Immature natural killer cell (primary cell): ENCODE data around the gene DYNLRB1. TPM values are rescaled to one million over a fixed set of nuclear protein-coding genes. Genes with fewer than 3 reads are reported as not detected.

Experiments used
- DNase-seq, 3 donors: peaks; one replicate each; pipeline ENCODE4 v3.0.0; 2022; ENCODE audit warnings: mixed read lengths in 1 of 3
- H3K27ac Mint-ChIP-seq, 6 donors: one replicate each; pipeline ENCODE4 v1.8.0; 2020; ENCODE audit warnings: mixed read lengths in 6 of 6, mild to moderate bottlenecking in 5 of 6, inconsistent platforms in 4 of 6, moderate library complexity in 3 of 6
- H3K27me3 Mint-ChIP-seq, 3 donors: one replicate each; pipeline ENCODE4 v1.8.0; 2020 to 2021; ENCODE audit warnings: low read depth in 3 of 3, mild to moderate bottlenecking in 3 of 3, mixed read lengths in 3 of 3, moderate library complexity in 3 of 3, inconsistent platforms in 1 of 3
- H3K36me3 Mint-ChIP-seq, 3 donors: one replicate each; pipeline ENCODE4 v1.8.0; 2020; ENCODE audit warnings: mixed read lengths in 3 of 3, inconsistent platforms in 2 of 3, mild to moderate bottlenecking in 2 of 3
- H3K4me1 Mint-ChIP-seq, 2 donors: one replicate each; pipeline ENCODE4 v1.8.0; 2020; ENCODE audit warnings: inconsistent platforms in 2 of 2, mild to moderate bottlenecking in 2 of 2, mixed read lengths in 2 of 2, moderate library complexity in 1 of 2
- H3K4me3 Mint-ChIP-seq, 5 donors: one replicate each; pipeline ENCODE4 v1.8.0; 2020; ENCODE audit warnings: mild to moderate bottlenecking in 5 of 5, mixed read lengths in 5 of 5, inconsistent platforms in 3 of 5, moderate library complexity in 3 of 5
- H3K9me3 Mint-ChIP-seq, 6 donors: one replicate each; pipeline ENCODE4 v1.8.0; 2020; ENCODE audit warnings: mild to moderate bottlenecking in 6 of 6, mixed read lengths in 6 of 6, inconsistent platforms in 4 of 6, moderate library complexity in 3 of 6
- polyA plus RNA-seq, 3 donors: library from polyadenylated mRNA; unstranded; fragments of 300-500 nt; fragmentation: Illumina TruSeq; gene quantifications; one replicate each; pipeline ENCODE4 v1.2.3, GENCODE V29; 2021

DYNLRB1 gene
- polyA plus RNA-seq, 3 donors from 2014 or later: 238 to 307 (median 242) TPM

DNA sequence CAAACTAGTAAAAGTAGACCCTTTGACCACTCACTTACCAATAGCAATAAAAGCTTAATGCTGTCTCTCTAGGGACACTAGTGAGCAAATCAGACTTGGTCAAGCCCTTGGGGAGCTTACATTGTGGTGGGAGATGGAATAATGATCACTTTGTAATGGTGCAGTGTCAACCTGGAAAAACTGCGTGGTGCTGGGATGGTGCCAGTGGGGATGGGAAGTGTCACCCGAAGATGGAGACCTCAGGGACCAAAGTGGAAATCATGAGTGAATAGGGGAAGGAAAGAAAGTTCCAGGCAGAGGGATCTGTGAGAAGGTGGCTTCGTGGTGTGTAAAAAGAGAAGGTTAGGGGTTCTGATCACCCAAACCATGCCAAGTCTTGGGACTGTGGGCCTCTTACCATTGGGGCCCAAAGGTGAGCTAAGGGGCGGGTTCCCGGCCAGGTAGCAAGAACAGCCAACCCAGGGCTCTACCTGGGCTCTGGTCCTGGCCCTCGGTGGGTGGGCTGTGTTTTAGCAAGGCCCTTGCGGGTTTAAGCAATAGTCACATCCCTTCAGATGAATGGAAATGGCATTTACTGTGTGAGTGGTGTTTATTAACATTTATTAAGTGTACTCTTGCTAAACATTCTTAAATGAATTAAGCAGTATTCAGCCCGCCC is 15.5 kb downstream of the DYNLRB1 start:
- H3K4me3 Mint-ChIP-seq: no peak overlapping the region
- peak overlapping the region; percentile 53 to 87 (median 74) for H3K27ac Mint-ChIP-seq
- peaks cover 9 to 32% (median 14%) of the 10 kb centered on the region in 3 donors for H3K36me3 Mint-ChIP-seq
- peaks cover 34 to 42% of the 10 kb centered on the region in 2 donors for H3K4me1 Mint-ChIP-seq
- H3K9me3 Mint-ChIP-seq: no peaks in the 10 kb centered on the region
- no peak for DNase-seq
- peaks cover 0 to 5% (median 0%) of the 10 kb centered on the region in 3 donors for H3K27me3 Mint-ChIP-seq

DNA sequence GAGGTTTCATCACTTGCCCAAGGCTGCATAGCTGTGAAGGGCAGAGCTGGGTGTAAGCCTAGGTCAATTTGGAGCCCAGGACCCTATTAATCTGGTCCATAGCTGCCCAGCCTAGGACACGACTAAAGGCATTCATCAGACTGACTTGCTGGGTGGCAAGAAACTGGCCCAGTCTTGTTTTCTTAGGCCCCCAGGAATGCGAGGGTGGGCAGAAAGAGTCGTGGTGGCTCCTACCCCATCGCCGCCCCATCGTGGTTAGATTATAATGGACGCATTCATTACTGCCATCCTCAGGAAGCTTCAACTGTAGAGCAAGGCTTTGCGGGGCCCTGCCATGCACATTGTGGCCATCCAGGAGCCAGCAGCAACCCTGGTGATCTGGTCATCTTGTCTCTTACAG is 16.1 kb downstream of the DYNLRB1 start:
- H3K27ac Mint-ChIP-seq: peak overlapping the region in 2 of 6 donors; percentile 20 to 23
- no peak for DNase-seq
- H3K4me1 Mint-ChIP-seq: peaks cover 34 to 42% of the 10 kb centered on the region in 2 donors
- no peak overlapping the region for H3K4me3 Mint-ChIP-seq
- H3K36me3 Mint-ChIP-seq: peaks cover 5 to 30% (median 8%) of the 10 kb centered on the region in 3 donors
- peaks cover 0 to 5% (median 0%) of the 10 kb centered on the region in 3 donors for H3K27me3 Mint-ChIP-seq
- H3K9me3 Mint-ChIP-seq: no peaks in the 10 kb centered on the region

- peak overlapping the region in 4 of 6 donors; percentile 20 to 58 (median 32) for H3K27ac Mint-ChIP-seq
- H3K4me3 Mint-ChIP-seq: no peak overlapping the region
- peaks cover 0 to 5% (median 0%) of the 10 kb centered on the region in 3 donors for H3K27me3 Mint-ChIP-seq
- peaks cover 34 to 42% of the 10 kb centered on the region in 2 donors for H3K4me1 Mint-ChIP-seq
- DNase-seq: no peak
- H3K9me3 Mint-ChIP-seq: no peaks in the 10 kb centered on the region
- peaks cover 5 to 30% (median 6%) of the 10 kb centered on the region in 3 donors for H3K36me3 Mint-ChIP-seq
These were observed 16.5 kb downstream of the DYNLRB1 start for GRCh38 chr20:34532756-34533155.

- Mint-ChIP-seq H3K4me1 (peaks cover 24 to 28% of the 10 kb centered on the region in 2 donors), H3K27me3 (peaks cover 0 to 5% (median 0%) of the 10 kb centered on the region in 3 donors), H3K9me3 (no peaks in the 10 kb centered on the region), H3K36me3 (peaks cover 5 to 26% (median 6%) of the 10 kb centered on the region in 3 donors), H3K27ac (peak overlapping the region in 1 of 6 donors; percentile 44), H3K4me3 (no peak overlapping the region)
- no peak for DNase-seq
These were observed 18.4 kb downstream of the DYNLRB1 start for GRCh38 chr20:34534391-34535165.

DNA sequence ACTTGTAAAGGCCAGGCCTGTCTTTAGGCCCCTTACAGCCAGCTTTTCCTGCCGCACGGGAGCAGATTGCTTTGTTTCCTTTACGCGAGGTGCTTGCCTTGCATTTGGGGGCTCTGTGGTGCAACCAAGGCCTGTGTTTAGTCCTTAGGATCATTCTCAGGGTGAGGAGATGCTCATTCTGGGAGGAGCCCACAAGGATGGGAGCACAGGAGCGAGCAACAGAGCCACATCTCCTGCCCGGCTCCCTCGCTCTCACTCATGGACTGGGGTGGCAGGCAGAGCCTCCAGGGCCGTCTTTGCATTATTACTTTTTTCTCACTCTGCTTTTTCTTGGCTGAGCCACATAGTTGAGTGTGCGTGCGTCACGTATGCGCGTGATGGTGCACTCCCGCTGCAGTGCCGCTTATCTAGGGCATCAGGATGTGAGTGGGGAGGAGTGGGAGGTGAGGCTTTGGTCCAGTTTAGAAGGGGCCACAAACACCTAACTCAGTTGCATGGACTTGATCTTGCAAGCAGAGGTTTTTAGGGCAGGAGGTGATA is 19.1 kb downstream of the DYNLRB1 start:
- H3K4me3 Mint-ChIP-seq: no peak overlapping the region
- H3K27me3 Mint-ChIP-seq: peaks cover 0 to 5% (median 0%) of the 10 kb centered on the region in 3 donors
- H3K27ac Mint-ChIP-seq: peak overlapping the region in 2 of 6 donors; percentile 51 to 67
- H3K36me3 Mint-ChIP-seq: peaks cover under 1 to 26% (median 6%) of the 10 kb centered on the region in 3 donors
- peaks cover 18 to 23% of the 10 kb centered on the region in 2 donors for H3K4me1 Mint-ChIP-seq
- H3K9me3 Mint-ChIP-seq: no peaks in the 10 kb centered on the region
- no peak for DNase-seq

GRCh38 chr20:34535857-34536256 is 19.6 kb downstream of the DYNLRB1 start:
- Mint-ChIP-seq H3K4me3 (no peak overlapping the region), H3K27me3 (peaks cover 0 to 5% (median 0%) of the 10 kb centered on the region in 3 donors), H3K4me1 (peaks cover 18 to 23% of the 10 kb centered on the region in 2 donors), H3K36me3 (peaks cover 0 to 31% (median 10%) of the 10 kb centered on the region in 3 donors), H3K9me3 (no peaks in the 10 kb centered on the region), H3K27ac (peak overlapping the region in 2 of 6 donors; percentile 28 to 51)
- no peak for DNase-seq

GRCh38 chr20:34536798-34537394 is 20.7 kb downstream of the DYNLRB1 start:
- Mint-ChIP-seq H3K4me1 (peaks cover 18 to 21% of the 10 kb centered on the region in 2 donors), H3K4me3 (no peak overlapping the region), H3K27ac (peak overlapping the region in 3 of 6 donors; percentile 21 to 42 (median 28)), H3K27me3 (peaks cover 0 to 5% (median 0%) of the 10 kb centered on the region in 3 donors), H3K36me3 (peaks cover 0 to 37% (median 10%) of the 10 kb centered on the region in 3 donors), H3K9me3 (no peaks in the 10 kb centered on the region)
- peak in 1 of 3 donors; percentile 14 for DNase-seq

- peaks cover 18 to 21% of the 10 kb centered on the region in 2 donors for H3K4me1 Mint-ChIP-seq
- DNase-seq: no peak
- no peak overlapping the region for H3K4me3 Mint-ChIP-seq
- H3K36me3 Mint-ChIP-seq: peaks cover 0 to 37% (median 10%) of the 10 kb centered on the region in 3 donors
- H3K27ac Mint-ChIP-seq: peak overlapping the region in 1 of 6 donors; percentile 42
- H3K9me3 Mint-ChIP-seq: no peaks in the 10 kb centered on the region
- peaks cover 0 to 5% (median 0%) of the 10 kb centered on the region in 3 donors for H3K27me3 Mint-ChIP-seq
These were observed 21.4 kb downstream of the DYNLRB1 start for GRCh38 chr20:34537651-34538050.

DNA sequence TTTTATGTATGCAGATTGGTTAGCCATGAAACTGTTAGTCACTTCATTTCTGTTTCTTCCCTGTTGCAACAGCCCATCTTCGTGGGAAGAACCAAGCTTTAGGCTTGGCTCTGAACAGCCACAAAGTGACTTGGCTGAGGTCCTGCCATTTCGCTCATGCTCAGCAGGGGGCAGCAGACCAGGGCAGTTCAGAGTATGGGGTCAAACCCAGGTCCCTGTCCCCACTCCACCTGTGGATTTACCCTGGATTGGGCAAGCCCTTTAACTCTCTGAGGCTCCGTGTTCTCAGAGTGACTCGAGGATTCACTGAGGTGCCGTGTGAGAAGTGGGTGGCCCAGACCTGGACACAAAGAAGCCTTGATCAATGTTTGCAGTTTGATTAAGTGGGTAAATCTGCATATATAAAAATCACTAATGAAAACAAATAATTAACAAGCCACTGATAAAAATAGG is 22.5 kb downstream of the DYNLRB1 start:
- Mint-ChIP-seq H3K9me3 (no peaks in the 10 kb centered on the region), H3K36me3 (peaks cover 0 to 40% (median 10%) of the 10 kb centered on the region in 3 donors), H3K27me3 (peaks cover 0 to 5% (median 0%) of the 10 kb centered on the region in 3 donors), H3K4me3 (no peak overlapping the region), H3K4me1 (peaks cover 18 to 21% of the 10 kb centered on the region in 2 donors), H3K27ac (peak overlapping the region in 3 of 6 donors; percentile 19 to 64 (median 20))
- DNase-seq: peak in 1 of 3 donors; percentile 35

DNA sequence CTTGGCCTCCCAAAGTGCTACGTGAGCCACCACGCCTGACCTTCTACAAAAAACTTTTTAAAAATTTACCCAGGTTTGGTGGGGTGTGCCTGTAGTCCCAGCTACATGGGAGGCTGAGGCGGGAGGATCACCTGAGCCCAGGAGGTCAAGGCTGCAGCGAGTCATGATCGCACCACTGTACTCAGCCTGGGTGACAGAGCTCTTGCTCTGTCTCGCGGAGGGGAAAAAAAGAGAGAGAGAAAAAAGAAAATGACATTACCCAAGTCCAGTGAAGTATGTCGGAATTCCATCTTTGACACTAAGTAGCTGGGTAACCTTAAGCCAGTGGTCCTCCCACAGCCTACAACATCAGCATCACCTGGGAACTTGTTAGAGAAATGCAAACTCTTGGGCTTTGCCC is 23.5 kb downstream of the DYNLRB1 start:
- H3K4me1 Mint-ChIP-seq: peaks cover 24 to 30% of the 10 kb centered on the region in 2 donors
- peaks cover 0 to 4% (median under 1%) of the 10 kb centered on the region in 3 donors for H3K27me3 Mint-ChIP-seq
- no peak overlapping the region for H3K4me3 Mint-ChIP-seq
- H3K36me3 Mint-ChIP-seq: peaks cover 0 to 34% (median 10%) of the 10 kb centered on the region in 3 donors
- DNase-seq: no peak
- no peaks in the 10 kb centered on the region for H3K9me3 Mint-ChIP-seq
- H3K27ac Mint-ChIP-seq: peak overlapping the region in 2 of 6 donors; percentile 67 to 71

DNA sequence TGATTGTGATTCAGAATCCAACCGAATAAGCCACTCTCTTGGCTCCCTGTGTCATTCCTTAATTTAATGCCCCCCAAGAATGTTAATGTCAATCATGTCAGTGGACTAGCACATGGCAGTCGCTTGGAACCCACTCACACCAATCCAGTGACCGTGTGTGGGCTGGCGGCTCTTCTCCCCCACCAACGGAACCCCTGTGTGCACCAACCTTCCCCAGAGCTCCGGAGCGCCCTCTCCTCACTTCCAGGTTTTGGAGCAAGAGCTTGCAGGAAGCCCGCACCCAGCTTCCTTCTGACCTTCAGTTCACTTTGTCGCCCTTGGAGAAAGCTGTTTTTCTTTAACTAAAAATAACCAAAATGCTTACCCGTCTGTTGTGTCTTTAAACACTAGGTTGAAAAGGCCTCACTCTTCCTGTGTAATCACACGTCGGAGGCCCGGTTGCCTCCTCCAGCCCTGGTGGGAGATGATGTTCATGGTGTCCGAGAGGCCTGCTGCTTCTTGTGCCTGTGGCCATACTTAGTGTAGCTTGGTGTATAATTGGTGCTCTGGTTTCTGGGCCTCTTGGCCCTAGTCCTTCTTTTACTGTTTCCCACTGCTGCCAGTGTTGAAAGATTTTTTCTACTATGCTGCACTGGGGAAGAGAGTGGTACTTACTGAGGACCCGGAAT is 24.5 kb downstream of the DYNLRB1 start:
- Mint-ChIP-seq H3K27ac (peak overlapping the region; percentile 48 to 78 (median 68)), H3K4me3 (peak overlapping the region in 2 of 5 donors; percentile 9 to 37), H3K4me1 (peaks cover 25 to 27% of the 10 kb centered on the region in 2 donors), H3K9me3 (no peaks in the 10 kb centered on the region), H3K27me3 (peaks cover 0 to 4% (median 2%) of the 10 kb centered on the region in 3 donors), H3K36me3 (peaks cover 0 to 27% (median 6%) of the 10 kb centered on the region in 3 donors)
- no peak for DNase-seq

- Mint-ChIP-seq H3K9me3 (no peaks in the 10 kb centered on the region), H3K4me1 (peaks cover 25 to 27% of the 10 kb centered on the region in 2 donors), H3K36me3 (peaks cover 0 to 26% (median 5%) of the 10 kb centered on the region in 3 donors), H3K27ac (peak overlapping the region; percentile 57 to 78 (median 68)), H3K27me3 (peaks cover 0 to 2% (median 0%) of the 10 kb centered on the region in 3 donors), H3K4me3 (peak overlapping the region in 1 of 5 donors; percentile 37)
- DNase-seq: no peak
These were observed 25.2 kb downstream of the DYNLRB1 start for GRCh38 chr20:34541264-34541901.
